SK-N-SH (cell line): Measurements from ENCODE around the gene MRPL51. TPM values are rescaled to one million over a fixed set of nuclear protein-coding genes. Genes with fewer than 3 reads are reported as not detected.
"Not testable (repeated sequence)": the region's sequence is repeated elsewhere in the genome, so short reads cannot be mapped to it uniquely, and the experiment has no call there.

Experiments used
- CTCF ChIA-PET: fragments of 300-600, 350-600 bp; formaldehyde crosslinking; extraction: SDS; loops from one replicate; lab custom pipeline; 2021; lab: Yijun Ruan, JAX
- POLR2A ChIA-PET: fragments of 350-600 bp; sonication (Branson Sonifier 250); formaldehyde crosslinking; extraction: SDS; loops from one replicate; lab custom pipeline; 2020; ENCODE audit warnings: antibody characterized with exemption, inconsistent platforms; lab: Yijun Ruan, JAX
- DNase-seq: peaks from one replicate; pipeline ENCODE4 v3.0.0; 2012
- H2AFZ ChIP-seq: fragments of 200-600 bp; sonication (generic); 2 replicates; pipeline ENCODE4 v1.8.1; 2016; ENCODE audit warnings: antibody characterized with exemption, mild to moderate bottlenecking, low read depth
- H3F3A ChIP-seq: fragments of 200-600 bp; sonication (generic); replicated peaks from 2 replicates; pipeline ENCODE3; 2016; ENCODE audit warnings: antibody characterized with exemption, mild to moderate bottlenecking; ENCODE audit not compliant: insufficient read depth
- H3K27ac ChIP-seq, 2 experiments: fragments of 200-500 bp in 1 of 2; fragments of 200-600 bp in 1 of 2; sonication (Bioruptor generic) in 1 of 2; sonication (generic), shearing (Covaris generic) in 1 of 2; 2 replicates each; pipeline versions ENCODE4 v1.5.1 to v1.6.1; 2014 to 2016; ENCODE audit warnings: low read depth in 2 of 2, inconsistent platforms in 1 of 2, low read length in 1 of 2, mild to moderate bottlenecking in 1 of 2, mixed read lengths in 1 of 2
- H3K27me3 ChIP-seq: fragments of 200-600 bp; sonication (generic), shearing (Covaris generic); 2 replicates; pipeline ENCODE4 v1.6.1; 2016; ENCODE audit warnings: mixed run types; ENCODE audit not compliant: insufficient read depth
- H3K36me3 ChIP-seq, 2 experiments: fragments of 200-500 bp in 1 of 2; fragments of 200-600 bp in 1 of 2; sonication (Bioruptor generic) in 1 of 2; sonication (generic) in 1 of 2; replicated peaks in 1 of 2; 2 replicates each; pipeline versions ENCODE3 to v1.5.1; 2014 to 2016; ENCODE audit warnings: low read length in 1 of 2, mild to moderate bottlenecking in 1 of 2; ENCODE audit not compliant: insufficient read depth in 2 of 2, control insufficient read depth in 1 of 2
- H3K4me1 ChIP-seq, 2 experiments: fragments of 200-500 bp in 1 of 2; fragments of 200-600 bp in 1 of 2; sonication (Bioruptor generic) in 1 of 2; sonication (generic), shearing (Covaris generic) in 1 of 2; 2 replicates each; pipeline versions ENCODE4 v1.5.1 to v1.6.1; 2014 to 2016; ENCODE audit warnings: low read depth in 1 of 2, low read length in 1 of 2, mixed run types in 1 of 2; ENCODE audit not compliant: insufficient read depth in 2 of 2, control insufficient read depth in 1 of 2
- H3K4me2 ChIP-seq: fragments of 200-600 bp; sonication (generic), shearing (Covaris generic); 2 replicates; pipeline ENCODE4 v1.6.1; 2017; ENCODE audit warnings: mixed run types
- H3K4me3 ChIP-seq, 2 experiments: fragments of 200-500 bp in 1 of 2; fragments of 200-600 bp in 1 of 2; sonication (Bioruptor generic) in 1 of 2; sonication (generic), shearing (Covaris generic) in 1 of 2; 2 replicates each; pipeline versions ENCODE4 v1.5.1 to v1.8.1; 2014 to 2016; ENCODE audit warnings: low read depth in 2 of 2, inconsistent platforms in 1 of 2, low read length in 1 of 2, mild to moderate bottlenecking in 1 of 2, mixed read lengths in 1 of 2, moderate library complexity in 1 of 2
- H3K79me2 ChIP-seq: fragments of 200-600 bp; sonication (generic); 2 replicates; pipeline ENCODE4 v1.8.1; 2017; ENCODE audit warnings: mild to moderate bottlenecking; ENCODE audit not compliant: insufficient read depth
- H3K9ac ChIP-seq: fragments of 200-600 bp; sonication (generic); 2 replicates; pipeline ENCODE4 v1.6.1; 2017; ENCODE audit warnings: mixed run types
- H3K9me2 ChIP-seq: fragments of 200-600 bp; sonication (generic); 2 replicates; pipeline ENCODE4 v1.6.1; 2017; ENCODE audit warnings: mixed run types
- H3K9me3 ChIP-seq: fragments of 200-600 bp; sonication (generic); 2 replicates; pipeline ENCODE4 v1.6.1; 2017; ENCODE audit warnings: mixed run types, mild to moderate bottlenecking, moderate library complexity
- H4K20me1 ChIP-seq: fragments of 200-600 bp; sonication (generic); 2 replicates; pipeline ENCODE4 v1.6.1; 2017; ENCODE audit warnings: mild to moderate bottlenecking, mixed run types; ENCODE audit not compliant: insufficient read depth
- IRF3 ChIP-seq: fragments of 150-350 bp; IDR thresholded peaks from 2 replicates; pipeline ENCODE4 v1.6.1; 2016; ENCODE audit warnings: mild to moderate bottlenecking, low read depth, low read length
- JUND ChIP-seq: IDR thresholded peaks from 2 replicates; pipeline ENCODE4 v1.4.0; 2012
- NFIC ChIP-seq: IDR thresholded peaks from 2 replicates; pipeline ENCODE4 v1.4.0; 2012; ENCODE audit warnings: borderline replicate concordance
- PBX3 ChIP-seq: IDR thresholded peaks from 2 replicates; pipeline ENCODE4; 2012
- RXRA ChIP-seq: IDR thresholded peaks from 2 replicates; pipeline ENCODE4 v1.4.0; 2012; ENCODE audit warnings: low read depth, mild to moderate bottlenecking, borderline replicate concordance
- TAF1 ChIP-seq: IDR thresholded peaks from 2 replicates; pipeline ENCODE4 v1.6.1; 2012; ENCODE audit warnings: low read depth, mild to moderate bottlenecking, low read length, moderate library complexity, borderline replicate concordance
- WGBS: methylation state at CpG from one replicate; pipeline ENCODE4 v1.1.6; 2017; ENCODE audit warnings: low lambda C conversion rate; 5-methylcytosine and 5-hydroxymethylcytosine counted together
- polyA plus RNA-seq, 3 experiments: library from polyadenylated mRNA; depleted of rRNA; stranded (reverse); fragments of >200 nt; gene quantifications; 2 replicates each; pipeline ENCODE4 v1.2.3, GENCODE V29; 2012
- TF ChIP-seq, protein P1 (sequence below): IDR thresholded peaks from 2 replicates; pipeline ENCODE4 v1.6.1; 2012; ENCODE audit warnings: mild to moderate bottlenecking, low read depth, low read length, moderate library complexity

The MRPL51 gene
- polyA plus RNA-seq, 1 of the 3 experiments (the other 2 are of a cell fraction): 189 TPM

DNA sequence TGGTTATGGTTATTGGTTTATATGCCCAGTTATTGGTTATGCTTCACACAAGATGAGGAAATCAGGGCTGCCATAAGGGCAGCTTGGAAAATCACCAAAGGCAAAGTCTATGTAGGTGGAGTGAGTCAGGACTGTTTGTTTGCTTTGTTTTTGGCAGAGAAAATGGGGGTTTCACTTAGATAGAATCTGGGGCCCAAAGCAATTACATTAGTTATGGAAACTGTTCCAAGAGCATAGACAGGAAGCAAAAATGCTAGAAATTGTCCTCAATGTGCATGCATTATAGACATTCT lies 24.8 kb downstream of the MRPL51 start (continued):
- TF ChIP-seq, protein P1, sequence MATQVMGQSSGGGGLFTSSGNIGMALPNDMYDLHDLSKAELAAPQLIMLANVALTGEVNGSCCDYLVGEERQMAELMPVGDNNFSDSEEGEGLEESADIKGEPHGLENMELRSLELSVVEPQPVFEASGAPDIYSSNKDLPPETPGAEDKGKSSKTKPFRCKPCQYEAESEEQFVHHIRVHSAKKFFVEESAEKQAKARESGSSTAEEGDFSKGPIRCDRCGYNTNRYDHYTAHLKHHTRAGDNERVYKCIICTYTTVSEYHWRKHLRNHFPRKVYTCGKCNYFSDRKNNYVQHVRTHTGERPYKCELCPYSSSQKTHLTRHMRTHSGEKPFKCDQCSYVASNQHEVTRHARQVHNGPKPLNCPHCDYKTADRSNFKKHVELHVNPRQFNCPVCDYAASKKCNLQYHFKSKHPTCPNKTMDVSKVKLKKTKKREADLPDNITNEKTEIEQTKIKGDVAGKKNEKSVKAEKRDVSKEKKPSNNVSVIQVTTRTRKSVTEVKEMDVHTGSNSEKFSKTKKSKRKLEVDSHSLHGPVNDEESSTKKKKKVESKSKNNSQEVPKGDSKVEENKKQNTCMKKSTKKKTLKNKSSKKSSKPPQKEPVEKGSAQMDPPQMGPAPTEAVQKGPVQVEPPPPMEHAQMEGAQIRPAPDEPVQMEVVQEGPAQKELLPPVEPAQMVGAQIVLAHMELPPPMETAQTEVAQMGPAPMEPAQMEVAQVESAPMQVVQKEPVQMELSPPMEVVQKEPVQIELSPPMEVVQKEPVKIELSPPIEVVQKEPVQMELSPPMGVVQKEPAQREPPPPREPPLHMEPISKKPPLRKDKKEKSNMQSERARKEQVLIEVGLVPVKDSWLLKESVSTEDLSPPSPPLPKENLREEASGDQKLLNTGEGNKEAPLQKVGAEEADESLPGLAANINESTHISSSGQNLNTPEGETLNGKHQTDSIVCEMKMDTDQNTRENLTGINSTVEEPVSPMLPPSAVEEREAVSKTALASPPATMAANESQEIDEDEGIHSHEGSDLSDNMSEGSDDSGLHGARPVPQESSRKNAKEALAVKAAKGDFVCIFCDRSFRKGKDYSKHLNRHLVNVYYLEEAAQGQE: no peak
- TF ChIP-seq IRF3 (no peak), JUND (no peak), NFIC (no peak), RXRA (no peak), TAF1 (no peak), PBX3 (no peak)

DNA sequence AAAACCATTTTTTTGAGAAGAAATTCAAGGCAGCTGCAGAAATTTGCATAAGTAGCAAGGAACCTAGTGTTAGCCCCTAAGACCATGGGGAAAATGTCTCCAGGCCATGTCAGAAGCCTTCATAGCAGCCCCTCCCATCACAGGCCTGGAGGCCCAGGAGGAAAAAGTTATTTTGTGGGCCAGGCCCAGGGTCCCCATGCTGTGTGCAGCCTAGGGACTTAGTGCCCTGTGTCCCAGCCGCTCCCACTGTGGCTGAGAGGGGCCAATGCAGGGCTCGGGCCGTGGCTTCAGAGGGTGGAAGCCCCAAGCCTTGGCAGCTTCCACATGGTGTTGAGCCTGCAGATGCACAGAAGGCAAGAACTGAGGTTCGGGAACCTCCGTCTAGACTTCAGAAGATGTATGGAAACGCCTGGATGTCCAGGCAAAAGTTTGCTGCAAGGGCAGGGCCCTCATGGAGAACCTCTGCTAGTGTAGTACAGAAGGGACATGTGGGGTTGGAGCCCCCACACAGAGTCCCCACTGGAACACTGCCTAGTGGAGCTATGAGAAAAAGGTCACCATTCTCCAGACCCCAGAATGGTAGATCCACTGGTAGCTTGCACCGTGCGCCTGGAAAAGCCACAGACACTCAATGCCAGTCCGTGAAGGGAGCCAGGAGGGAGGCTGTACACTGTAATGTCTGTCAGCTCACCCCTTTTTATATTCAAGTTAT lies 25.3 kb downstream of the MRPL51 start:
- H3K9ac ChIP-seq, H4K20me1 ChIP-seq, H3K9me2 ChIP-seq, DNase-seq, H3K27me3 ChIP-seq, H3K27ac ChIP-seq, POLR2A ChIA-PET, H3K9me3 ChIP-seq, H2AFZ ChIP-seq, H3K4me3 ChIP-seq: not testable (repeated sequence)
- Histone ChIP-seq H3K4me1 (peaks cover 0 to 13% of the 10 kb centered on the region in 2 experiments; a peak in 2 of 4 replicates), H3K4me2 (peak overlapping the region; percentile 98; the same call in 1 of the 2 replicates), H3K36me3 (peaks cover 25 to 30% of the 10 kb centered on the region in 2 experiments), H3F3A (peaks cover 11% of the 10 kb centered on the region), H3K79me2 (peaks cover 37% of the 10 kb centered on the region)
- WGBS: 96% methylated on average over 5 of the region's 9 CpGs
- CTCF ChIA-PET: interaction anchor here (0.6 to 4.1 kb wide), 4 partner anchors 25 to 479 kb away, joined by 3 to 16 read pairs (median 6); partner anchors contain the start of gene MRPL51

DNA sequence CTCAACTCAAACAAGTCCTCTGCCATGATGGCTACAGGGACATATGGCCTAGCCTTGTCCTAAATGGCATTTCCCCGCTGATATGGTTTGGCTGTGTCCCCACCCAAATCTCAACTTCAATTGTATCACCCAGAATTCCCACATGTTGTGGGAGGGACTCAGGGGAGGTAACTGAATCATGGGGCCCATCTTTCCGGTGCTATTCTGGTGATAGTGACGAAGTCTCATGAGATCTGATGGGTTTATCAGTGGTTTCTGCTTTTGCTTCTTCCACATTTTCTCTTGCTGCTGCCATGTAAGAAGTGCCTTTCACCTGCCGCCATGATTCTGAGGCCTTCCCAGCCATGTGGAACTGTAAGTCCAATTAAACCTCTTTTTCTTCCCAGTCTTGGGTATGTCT lies 26.3 kb downstream of the MRPL51 start:
- H3K9me2 ChIP-seq, H3F3A ChIP-seq, H3K27me3 ChIP-seq, H3K27ac ChIP-seq, POLR2A ChIA-PET, H3K9me3 ChIP-seq, DNase-seq, H4K20me1 ChIP-seq, H3K4me2 ChIP-seq, H2AFZ ChIP-seq, H3K4me3 ChIP-seq, H3K9ac ChIP-seq: not testable (repeated sequence)
- H3K4me1 ChIP-seq: peaks cover 0 to 13% of the 10 kb centered on the region in 2 experiments; a peak in 2 of 4 replicates
- CTCF ChIA-PET: interaction anchor here (1.0 to 2.3 kb wide), 8 partner anchors 23 to 131 kb away, joined by 3 to 91 read pairs (median 10); partner anchors contain the start of gene CD27
- WGBS: 95% methylated on average over 4 of the region's 4 CpGs
- H3K79me2 ChIP-seq: peaks cover 37% of the 10 kb centered on the region
- peaks cover 33 to 38% of the 10 kb centered on the region in 2 experiments for H3K36me3 ChIP-seq
